Activated CD4-positive, CD25-positive, alpha-beta regulatory T cell treated with anti-CD3 and anti-CD28 coated beads, Interleukin-2, amount 50 U/mL, for 24 hours (primary cell): ENCODE measurements around the gene MDM1.

Experiments used
- ATAC-seq, 2 donors: fragments of 150-1000 bp; cut with Tn5 transposase; one replicate each; pipeline ENCODE4 v1.10.0; 2021; ENCODE audit warnings: mild to moderate bottlenecking in 1 of 2, moderate library complexity in 1 of 2

The MDM1 gene

DNA sequence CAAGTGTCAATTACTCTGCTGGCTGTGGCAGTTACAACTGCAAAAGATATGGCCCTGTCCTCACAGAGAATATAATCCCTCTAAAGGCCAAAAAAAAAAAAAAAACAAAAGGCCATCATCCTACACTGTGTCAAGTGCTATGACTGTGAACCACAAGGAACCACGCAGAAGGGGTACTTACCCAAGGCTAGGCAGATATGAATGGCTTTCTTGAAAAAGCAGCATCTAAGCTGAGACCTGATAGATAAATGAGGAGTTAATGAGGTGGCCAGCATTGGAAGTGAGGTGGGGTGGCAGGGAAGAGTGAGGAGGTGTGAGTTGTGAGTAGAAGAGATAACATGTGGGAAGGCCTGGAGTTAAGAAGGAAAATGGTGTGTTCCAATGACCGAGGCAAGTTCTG is 62.4 kb downstream of the MDM1 start:
- peak in 1 of 2 donors; percentile 38 for ATAC-seq

DNA sequence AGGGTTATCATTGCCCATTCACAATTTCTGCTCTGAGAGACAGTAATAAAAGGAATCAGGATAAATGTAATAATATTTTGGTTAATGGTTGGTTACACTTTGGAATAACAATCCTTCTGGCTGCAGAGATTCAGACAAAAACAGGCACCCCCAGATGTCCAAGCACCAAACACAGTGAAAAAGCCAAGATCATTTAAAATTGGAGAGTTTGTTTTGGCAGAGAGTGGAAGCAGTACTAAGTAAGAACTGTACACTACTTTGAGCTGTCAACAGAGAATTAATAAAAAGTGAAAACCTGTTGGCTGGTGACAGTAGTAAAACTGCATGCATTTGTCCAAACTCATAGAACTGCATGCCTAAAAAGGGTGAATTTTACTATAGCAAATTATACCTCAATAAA is 63.2 kb downstream of the MDM1 start:
- ATAC-seq: no peak

DNA sequence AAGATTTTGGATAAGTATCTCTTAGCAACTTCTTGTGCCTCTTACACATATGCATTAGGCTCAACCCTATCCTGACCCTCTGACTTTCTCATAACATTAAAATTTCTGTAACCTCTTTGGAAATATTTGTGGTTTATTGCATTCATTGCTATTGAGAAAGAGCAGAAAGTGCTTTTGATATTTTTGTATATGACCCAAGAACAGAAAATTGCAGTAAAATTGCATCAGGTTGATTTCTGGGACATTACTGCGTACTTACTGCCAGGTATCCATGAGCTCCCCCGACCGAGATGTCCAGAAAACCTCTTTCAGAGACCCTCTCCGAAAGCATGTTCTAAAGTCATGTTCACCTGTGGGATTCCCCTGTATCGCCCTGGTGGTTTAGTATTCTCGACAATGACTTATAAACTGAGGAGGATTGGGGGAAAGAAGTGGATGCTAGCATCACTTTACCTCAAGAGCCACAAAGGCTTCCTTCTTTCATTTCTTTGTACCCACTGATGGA is 64.2 kb downstream of the MDM1 start:
- ATAC-seq: no peak

DNA sequence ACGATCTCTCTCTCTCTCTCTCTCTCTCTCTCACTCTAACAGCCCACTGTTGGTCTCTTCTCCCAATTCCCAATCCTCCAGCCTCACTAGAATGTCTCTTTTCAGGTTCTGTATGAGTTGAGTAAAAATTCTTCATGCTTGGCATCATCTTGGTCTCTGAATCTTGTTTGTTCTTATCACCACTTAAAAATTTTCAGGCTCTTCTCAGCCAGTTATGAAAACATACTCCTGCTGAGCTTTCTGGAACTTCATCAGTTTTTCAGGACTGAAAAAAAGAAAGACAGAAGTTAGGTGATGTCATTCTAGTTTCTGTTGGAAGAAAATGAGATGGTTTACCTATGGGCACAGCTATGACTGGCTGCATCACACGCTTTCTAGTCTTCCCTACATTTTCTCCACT is 67.3 kb downstream of the MDM1 start:
- no peak for ATAC-seq

DNA sequence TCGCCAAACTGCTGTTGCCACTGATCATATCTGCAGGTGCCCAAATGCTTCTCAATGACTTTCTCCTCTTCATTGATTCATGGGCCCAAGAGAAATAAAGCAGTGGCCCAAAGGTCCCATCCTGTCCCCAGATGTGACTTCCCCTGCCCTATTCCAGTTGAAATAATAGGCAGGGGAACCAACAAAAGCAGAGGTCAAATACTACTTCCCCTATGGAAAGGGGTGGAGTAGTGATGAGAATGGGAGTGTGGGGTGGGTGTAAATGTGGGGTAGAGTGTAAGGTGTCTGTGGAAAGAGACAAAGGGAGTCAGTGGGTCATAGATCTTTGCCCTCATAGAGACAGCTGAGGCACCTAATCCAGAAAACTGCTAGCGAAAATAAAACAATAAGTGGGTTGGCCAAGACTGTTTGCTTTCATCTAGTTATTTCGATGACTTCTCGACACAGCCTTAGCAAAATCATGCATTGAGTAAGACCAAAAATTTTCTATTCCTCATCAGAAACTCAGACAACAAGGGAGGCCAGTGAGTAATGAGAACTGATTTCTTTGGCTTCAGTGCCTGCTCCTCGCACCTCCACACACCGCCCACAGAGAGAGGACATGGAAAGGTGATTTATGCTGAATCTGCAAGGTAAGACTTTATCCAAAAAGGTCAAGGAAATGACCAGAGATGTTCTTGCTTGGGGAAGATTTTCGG is 67.9 kb downstream of the MDM1 start:
- no peak for ATAC-seq

DNA sequence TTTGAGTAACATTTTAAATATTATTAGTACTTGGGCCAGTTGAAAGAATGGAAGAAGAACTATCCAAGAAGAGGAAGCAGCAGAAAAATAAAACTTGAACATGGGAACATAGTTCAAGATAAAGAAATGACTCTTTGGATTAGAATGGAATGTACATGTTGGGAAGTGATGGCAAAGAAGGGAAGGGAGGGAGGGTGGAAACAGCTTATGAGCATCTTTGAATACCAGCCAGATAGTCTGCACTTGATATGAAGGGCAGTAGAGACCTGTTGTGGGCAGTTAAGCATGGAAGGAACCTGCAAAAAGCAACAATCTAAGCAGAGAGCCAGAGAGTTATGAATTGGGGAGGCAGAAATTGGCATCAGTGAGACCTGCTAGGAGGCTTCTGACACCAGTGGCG is 68.8 kb downstream of the MDM1 start:
- no peak for ATAC-seq

DNA sequence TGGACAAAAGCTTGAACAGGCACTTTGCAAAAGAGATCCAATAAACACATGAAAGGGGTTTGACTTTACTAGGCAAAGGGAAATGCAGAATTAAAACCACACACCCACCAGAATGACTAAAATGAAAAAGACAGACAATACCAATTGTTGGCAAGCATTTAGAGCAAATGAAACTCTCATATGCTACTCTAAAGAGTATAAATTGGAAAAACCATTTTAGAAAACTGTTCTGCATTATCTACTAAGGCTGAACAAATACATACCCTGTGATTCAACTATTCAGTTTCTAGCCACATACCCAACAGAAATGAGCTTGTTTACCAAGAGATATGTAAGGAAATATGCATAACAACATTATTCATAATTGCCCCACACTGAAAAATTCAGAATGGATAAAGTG is 70.3 kb downstream of the MDM1 start:
- no peak for ATAC-seq

DNA sequence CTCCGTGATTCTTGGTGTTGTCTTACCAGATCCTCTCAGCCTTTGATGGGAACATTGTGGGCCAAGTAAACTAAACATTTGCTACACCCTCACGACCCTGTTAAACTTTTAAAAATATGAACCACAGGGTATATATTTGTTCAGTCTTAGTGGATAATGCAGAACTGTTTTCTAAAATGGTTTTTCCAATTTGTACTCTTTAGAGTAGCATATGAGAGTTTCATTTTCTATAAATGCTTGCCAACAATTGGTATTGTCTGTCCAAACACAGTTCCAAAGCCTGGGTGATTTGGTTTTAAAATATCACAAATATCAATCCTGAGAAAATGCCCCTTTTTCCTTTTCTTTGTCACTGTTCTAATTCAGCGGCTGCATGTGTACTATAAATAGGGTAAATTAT is 72.0 kb downstream of the MDM1 start:
- ATAC-seq: no peak

DNA sequence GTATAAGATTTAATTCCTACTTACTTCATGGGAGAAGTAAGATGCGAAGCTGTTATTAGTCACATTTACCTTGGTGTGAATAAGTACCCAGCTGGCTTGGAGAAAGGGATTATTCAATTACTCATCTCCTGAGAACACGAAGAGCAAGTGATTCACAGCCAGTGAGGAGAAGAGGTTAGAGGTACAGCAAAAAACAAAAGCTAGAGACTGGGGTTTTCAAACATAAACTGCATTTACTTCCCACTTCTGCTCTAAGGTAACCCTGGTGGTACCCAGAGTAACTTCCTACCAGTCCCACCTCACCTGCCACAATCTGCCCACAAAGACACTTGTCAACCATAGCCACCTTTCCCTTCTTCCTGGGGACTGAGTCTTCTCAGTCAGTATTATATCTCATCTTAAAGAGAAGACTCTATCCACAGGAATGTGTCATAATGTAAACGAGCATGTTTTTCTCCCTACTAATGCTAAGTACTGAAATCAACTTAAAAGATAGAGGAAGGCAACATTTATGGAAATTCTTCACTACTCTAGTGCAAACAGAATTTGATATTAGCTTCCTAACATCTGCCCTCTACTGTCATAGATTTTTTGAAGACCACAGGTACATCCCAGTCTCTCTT is 72.7 kb downstream of the MDM1 start:
- peak; percentile 81 to 87 for ATAC-seq

DNA sequence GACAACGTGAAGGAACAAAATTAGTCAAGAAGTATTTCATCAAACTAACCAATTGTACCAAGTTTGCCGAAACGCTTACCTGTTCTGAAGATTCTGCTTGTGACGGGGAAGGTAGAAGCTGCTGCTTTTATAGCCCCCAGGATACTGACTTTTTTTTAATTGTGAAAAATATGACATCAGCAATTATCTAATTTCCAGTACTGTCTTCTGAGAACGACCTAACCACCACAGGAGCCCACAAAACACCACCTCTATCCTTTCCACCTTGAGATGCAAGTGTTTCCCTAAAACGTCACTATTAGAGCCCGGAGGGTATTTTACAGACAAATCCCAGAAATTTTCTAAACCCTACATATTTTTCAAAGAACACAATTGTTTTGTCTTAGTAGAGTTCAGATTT is 78.7 kb downstream of the MDM1 start, which contains the start of gene IL22:
Gene IL22, minus strand, starts transcription at position 101 of the 400 bp plus-strand sequence. CDS start 156 bp downstream, outside the sequence.
- no peak for ATAC-seq

DNA sequence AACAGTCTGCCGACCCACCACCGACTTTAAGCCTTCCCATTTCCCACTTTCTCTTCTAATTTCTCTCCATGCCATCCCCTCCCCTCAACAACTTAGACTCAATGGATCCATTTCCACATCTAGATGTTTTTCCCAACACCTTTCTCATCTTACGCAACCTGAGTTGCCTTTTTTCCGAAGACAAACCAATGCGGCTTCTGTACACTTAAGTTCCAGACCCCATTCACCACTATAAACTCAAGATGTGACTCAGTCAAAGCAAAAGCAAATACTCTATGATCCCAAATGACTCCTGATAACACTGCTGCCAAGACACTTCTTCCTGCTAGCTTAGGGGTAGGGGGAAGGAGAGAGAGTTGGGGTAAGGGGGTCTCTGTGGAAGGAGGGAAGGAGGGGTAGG is 80.1 kb downstream of the MDM1 start:
- ATAC-seq: no peak

DNA sequence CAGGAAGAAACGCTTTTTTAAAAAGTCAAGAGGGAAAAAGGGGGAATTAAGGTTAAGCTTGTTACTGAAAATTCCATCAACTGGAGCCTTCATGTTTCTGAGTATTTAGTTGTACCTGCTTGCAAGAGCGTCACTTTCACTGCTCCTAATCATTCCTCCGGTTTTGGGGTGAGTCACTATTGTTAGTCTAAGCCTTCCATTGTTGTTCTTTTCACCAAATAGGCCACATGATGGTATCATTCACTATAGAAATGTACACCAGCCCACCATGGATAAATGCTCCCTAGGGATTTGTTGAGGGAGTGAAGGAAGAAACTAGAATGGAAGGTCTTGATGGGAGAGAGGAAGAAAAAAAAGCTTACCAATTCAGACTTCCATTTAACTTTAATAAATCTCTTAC is 81.7 kb downstream of the MDM1 start:
- no peak for ATAC-seq

DNA sequence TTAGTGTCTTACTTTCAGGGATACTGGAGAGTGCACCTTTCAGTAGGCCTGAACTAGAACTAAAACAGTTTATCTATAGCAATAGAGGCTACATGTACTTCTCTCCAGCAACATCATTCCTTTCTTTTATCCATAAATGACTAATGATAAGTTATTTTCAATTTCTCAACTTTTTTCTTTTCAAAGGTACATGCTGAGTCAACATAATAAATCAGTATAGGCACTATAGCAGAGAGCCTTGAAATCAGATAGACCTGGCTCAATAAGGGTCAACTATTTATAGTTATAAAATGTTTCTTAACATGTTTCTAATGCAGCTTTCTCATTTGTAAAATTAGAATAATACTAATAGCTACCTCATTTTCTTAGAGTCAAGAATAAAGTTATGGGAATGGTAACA is 84.4 kb downstream of the MDM1 start:
- ATAC-seq: no peak

DNA sequence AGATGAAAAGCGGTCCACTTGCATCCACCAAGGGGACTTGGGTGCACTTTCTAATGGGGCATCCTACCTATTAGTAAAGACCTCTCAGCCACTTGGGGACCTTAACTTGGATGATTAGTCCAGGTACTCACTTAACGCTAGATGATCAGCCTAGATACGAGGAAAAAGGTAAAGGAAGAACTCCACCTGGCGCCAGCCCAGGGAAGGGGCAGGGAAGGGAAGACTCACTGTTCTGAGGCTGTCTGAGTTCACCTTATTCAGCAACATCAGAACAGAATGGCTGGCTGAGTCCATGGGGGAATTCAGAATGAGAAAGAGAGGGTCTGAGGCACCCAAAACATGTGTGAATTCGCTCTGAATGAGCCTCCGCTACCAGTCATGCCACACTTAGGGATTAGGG is 85.8 kb downstream of the MDM1 start:
- ATAC-seq: no peak

DNA sequence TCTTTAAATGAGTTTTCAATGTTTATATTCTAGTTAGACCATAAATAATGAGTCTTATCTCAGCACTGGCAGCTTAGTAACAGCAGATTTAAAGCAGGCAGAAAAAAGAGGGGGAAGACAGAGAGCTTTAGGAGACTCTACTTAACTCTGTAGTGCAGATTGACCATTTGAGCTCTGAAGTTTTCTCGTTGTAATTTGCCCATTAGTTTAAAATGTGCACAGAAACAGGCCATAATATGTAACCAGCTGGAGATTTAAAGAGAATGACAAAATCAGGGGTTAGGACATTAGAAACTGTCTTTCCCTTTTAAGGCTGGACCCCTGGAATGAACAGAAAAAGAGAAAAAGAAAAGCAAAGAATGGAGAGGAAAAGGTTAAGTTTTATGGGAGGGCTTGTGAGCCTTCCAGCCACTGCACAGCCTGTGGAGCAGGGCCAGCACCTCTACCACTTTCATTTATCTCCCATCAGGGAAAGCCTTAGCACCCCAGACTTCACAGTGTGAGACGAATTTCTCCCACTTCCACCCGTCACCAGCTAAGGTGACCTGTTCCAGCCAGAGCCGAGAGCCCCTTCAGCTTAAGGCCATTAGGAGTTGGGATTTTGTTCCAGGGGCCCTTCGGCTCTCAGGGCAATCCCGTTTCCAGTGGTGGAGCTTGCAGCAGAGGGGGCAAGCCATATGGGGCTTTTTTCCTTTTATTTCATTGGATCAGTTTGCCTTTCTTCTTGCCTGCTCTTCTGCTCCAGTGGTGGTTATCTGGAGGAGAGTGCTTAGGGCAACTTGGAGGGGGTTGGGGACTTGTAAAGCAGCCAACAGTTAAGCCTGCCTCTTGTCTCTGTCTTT is 86.8 kb downstream of the MDM1 start:
- no peak for ATAC-seq
